WTC11 (cell line): Measurements from ENCODE around the gene NEMP1.

ENCODE experiments used
- ATF3 ChIP-seq: sonication (generic); formaldehyde crosslinking; conservative IDR thresholded peaks from 2 replicates; pipeline ENCODE4 v1.8.1; 2022; ENCODE audit warnings: mild to moderate bottlenecking, missing genetic modification reagents
- CREB1 ChIP-seq: sonication (generic); formaldehyde crosslinking; IDR thresholded peaks from 2 replicates; pipeline ENCODE4 v1.8.0; 2023; ENCODE audit warnings: mild to moderate bottlenecking, missing genetic modification reagents
- CREM ChIP-seq: sonication (generic); formaldehyde crosslinking; IDR thresholded peaks from 2 replicates; pipeline ENCODE4 v1.8.1; 2022; ENCODE audit warnings: mild to moderate bottlenecking, missing genetic modification reagents, moderate library complexity
- CTCF ChIP-seq: fragments of 200-600 bp; IDR thresholded peaks from 2 replicates; pipeline ENCODE4 v1.8.0; 2022; ENCODE audit warnings: antibody characterized with exemption
- GRHL2 ChIP-seq: fragments of 250-450 bp; sonication (Bioruptor Pico); IDR thresholded peaks from 2 replicates; pipeline ENCODE4 v1.8.0; 2022; ENCODE audit warnings: mild to moderate bottlenecking, moderate library complexity; ENCODE audit not compliant: insufficient replicate concordance, severe bottlenecking
- KAT7 ChIP-seq: sonication (generic); formaldehyde crosslinking; IDR thresholded peaks from 2 replicates; pipeline ENCODE4 v1.8.1; 2023; ENCODE audit warnings: missing genetic modification reagents, mild to moderate bottlenecking, borderline replicate concordance
- NR1H2 ChIP-seq: sonication (generic); formaldehyde crosslinking; IDR thresholded peaks from 2 replicates; pipeline ENCODE4 v1.9.0; 2021; ENCODE audit warnings: mild to moderate bottlenecking, moderate library complexity, missing genetic modification reagents
- SMAD3 ChIP-seq: sonication (generic); formaldehyde crosslinking; IDR thresholded peaks from 2 replicates; pipeline ENCODE4 v1.8.0; 2022; ENCODE audit warnings: missing genetic modification reagents, mild to moderate bottlenecking, borderline replicate concordance
- STAT6 ChIP-seq: sonication (generic); formaldehyde crosslinking; conservative IDR thresholded peaks from 2 replicates; pipeline ENCODE4 v1.8.1; 2023; ENCODE audit warnings: mild to moderate bottlenecking, low read depth, missing genetic modification reagents, moderate library complexity
- USF2 ChIP-seq: sonication (generic); formaldehyde crosslinking; IDR thresholded peaks from 2 replicates; pipeline ENCODE4 v1.8.1; 2023; ENCODE audit warnings: mild to moderate bottlenecking, missing genetic modification reagents, moderate library complexity
- ZNF263 ChIP-seq: sonication (generic); formaldehyde crosslinking; IDR thresholded peaks from 2 replicates; pipeline ENCODE4 v1.8.1; 2022; ENCODE audit warnings: low read depth, mild to moderate bottlenecking, moderate library complexity, missing genetic modification reagents
- ZNF281 ChIP-seq: sonication (generic); formaldehyde crosslinking; IDR thresholded peaks from 2 replicates; pipeline ENCODE4 v1.8.0; 2023; ENCODE audit warnings: mild to moderate bottlenecking, missing genetic modification reagents
- ZNF425 ChIP-seq: fragments of 250-450 bp; sonication (Bioruptor Pico); conservative IDR thresholded peaks from 2 replicates; pipeline ENCODE4 v1.9.0; 2021; ENCODE audit warnings: mild to moderate bottlenecking

GRCh38 chr12:57031789-57032188, 46.8 kb downstream of the NEMP1 start:
- TF ChIP-seq CTCF = no peak
- TF ChIP-seq SMAD3 (CRISPR knock-in tag) = no peak
- no peak for TF ChIP-seq STAT6
- TF ChIP-seq CREB1 (CRISPR knock-in tag) = no peak
- TF ChIP-seq USF2 = no peak
- no peak for TF ChIP-seq ZNF425 (CRISPR knock-in tag)
- TF ChIP-seq ZNF263 (CRISPR knock-in tag) = no peak
- no peak for TF ChIP-seq ATF3 (CRISPR knock-in tag)
- no peak for TF ChIP-seq NR1H2
- no peak for TF ChIP-seq CREM (CRISPR knock-in tag)
- no peak for TF ChIP-seq KAT7 (CRISPR knock-in tag)
- TF ChIP-seq ZNF281 (CRISPR knock-in tag) = no peak
- no peak for TF ChIP-seq GRHL2 (CRISPR knock-in tag)
